Neural cell (in vitro differentiated cells): ENCODE data around the gene KRTAP9-4. TPM values are rescaled to one million over a fixed set of nuclear protein-coding genes. Genes with fewer than 3 reads are reported as not detected.

Experiments
- H2AFZ ChIP-seq: fragments of 200-600, 300-800 bp; sonication (generic), shearing (Covaris generic); 2 replicates; pipeline ENCODE4 v1.6.0; 2014; ENCODE audit warnings: low read depth, mild to moderate bottlenecking, antibody characterized with exemption, low read length, moderate library complexity
- H3F3A ChIP-seq: fragments of 200-600 bp; shearing (Covaris generic); 2 replicates; pipeline ENCODE4 v1.6.1; 2016; ENCODE audit warnings: mild to moderate bottlenecking, moderate library complexity, mixed read lengths, antibody characterized with exemption, low read length; ENCODE audit not compliant: insufficient read depth, poor library complexity, severe bottlenecking
- H3K27ac ChIP-seq: fragments of 200-600, 300-800 bp; sonication (generic), shearing (Covaris generic); 2 replicates; pipeline ENCODE4 v1.5.1; 2014; ENCODE audit warnings: mild to moderate bottlenecking, low read length, moderate library complexity
- H3K27me3 ChIP-seq: fragments of 300-800, 200-600 bp; sonication (generic), shearing (Covaris generic); 2 replicates; pipeline ENCODE4 v1.6.0; 2014; ENCODE audit warnings: mild to moderate bottlenecking, low read depth, low read length, moderate library complexity; ENCODE audit not compliant: insufficient read depth
- H3K36me3 ChIP-seq: fragments of 300-800, 200-600 bp; sonication (generic), shearing (Covaris generic); 2 replicates; pipeline ENCODE4 v1.5.1; 2014; ENCODE audit warnings: mild to moderate bottlenecking, antibody characterized with exemption, low read length, moderate library complexity; ENCODE audit not compliant: insufficient read depth
- H3K4me2 ChIP-seq: fragments of 300-800, 200-600 bp; sonication (generic), shearing (Covaris generic); 2 replicates; pipeline ENCODE4 v1.6.0; 2014; ENCODE audit warnings: mild to moderate bottlenecking, low read length
- H3K4me3 ChIP-seq: fragments of 300-800, 200-600 bp; sonication (generic), shearing (Covaris generic); 2 replicates; pipeline ENCODE4 v1.5.1; 2014; ENCODE audit warnings: mild to moderate bottlenecking, low read length, moderate library complexity
- H3K79me2 ChIP-seq: fragments of 200-600 bp; shearing (Covaris generic); replicated peaks from 2 replicates; pipeline ENCODE4 v1.6.0; 2014; ENCODE audit warnings: mild to moderate bottlenecking, low read length, moderate library complexity; ENCODE audit not compliant: insufficient read depth
- H3K9ac ChIP-seq: fragments of 300-800, 200-600 bp; sonication (generic), shearing (Covaris generic); 2 replicates; pipeline ENCODE4 v1.6.1; 2016; ENCODE audit warnings: mild to moderate bottlenecking, low read length, mixed read lengths
- H3K9me2 ChIP-seq: fragments of 200-600 bp; shearing (Covaris generic); 2 replicates; pipeline ENCODE4 v1.6.1; 2016; ENCODE audit warnings: mild to moderate bottlenecking, low read length, mixed read lengths; ENCODE audit not compliant: insufficient read depth
- H3K9me3 ChIP-seq: fragments of 200-600, 300-800 bp; sonication (generic), shearing (Covaris generic); 2 replicates; pipeline ENCODE4 v1.6.1; 2016; ENCODE audit warnings: mild to moderate bottlenecking, mixed run types, low read length, moderate library complexity, mixed read lengths
- H4K20me1 ChIP-seq: fragments of 200-600 bp; shearing (Covaris generic); 2 replicates; pipeline ENCODE4 v1.6.1; 2016; ENCODE audit warnings: mild to moderate bottlenecking, mixed run types; ENCODE audit not compliant: insufficient read depth
- CTCF ChIP-seq: fragments of 450-650 bp; IDR thresholded peaks from 2 replicates; pipeline ENCODE4 v1.5.1; 2014; ENCODE audit warnings: antibody characterized with exemption, mild to moderate bottlenecking, moderate library complexity; ENCODE audit not compliant: poor library complexity, severe bottlenecking
- EP300 ChIP-seq: fragments of 450-650 bp; conservative IDR thresholded peaks from 2 replicates; pipeline ENCODE4 v1.6.1; 2014; ENCODE audit warnings: antibody characterized with exemption, mild to moderate bottlenecking, moderate library complexity; ENCODE audit not compliant: poor library complexity, severe bottlenecking
- EZH2 ChIP-seq: fragments of 200-600, 300-800 bp; shearing (Covaris generic), sonication (generic); IDR thresholded peaks from 2 replicates; pipeline ENCODE4 v1.6.1; 2014; ENCODE audit warnings: antibody characterized with exemption, low read length, borderline replicate concordance, mild to moderate bottlenecking; ENCODE audit not compliant: insufficient read depth, poor library complexity, severe bottlenecking
- MXI1 ChIP-seq: fragments of 450-650 bp; conservative IDR thresholded peaks from 2 replicates; pipeline ENCODE4 v1.6.1; 2014; ENCODE audit warnings: antibody characterized with exemption, mild to moderate bottlenecking; ENCODE audit not compliant: poor library complexity, severe bottlenecking
- POLR2AphosphoS5 ChIP-seq: IDR thresholded peaks from 2 replicates; pipeline ENCODE4 v1.6.1; 2012
- RAD21 ChIP-seq: fragments of 450-650 bp; conservative IDR thresholded peaks from 2 replicates; pipeline ENCODE4 v1.6.1; 2014; ENCODE audit warnings: antibody characterized with exemption, mild to moderate bottlenecking, moderate library complexity
- REST ChIP-seq: IDR thresholded peaks from 2 replicates; pipeline ENCODE4 v1.6.1; 2012; ENCODE audit warnings: borderline replicate concordance
- SMC3 ChIP-seq: fragments of 450-650 bp; conservative IDR thresholded peaks from 2 replicates; pipeline ENCODE4 v1.6.1; 2014; ENCODE audit warnings: antibody characterized with exemption, mild to moderate bottlenecking, moderate library complexity; ENCODE audit not compliant: poor library complexity
- TAF1 ChIP-seq: IDR thresholded peaks from 2 replicates; pipeline ENCODE4 v1.6.1; 2012; ENCODE audit warnings: low read depth
- polyA plus RNA-seq: library from polyadenylated mRNA; depleted of rRNA; stranded (reverse); fragments of >200 nt; gene quantifications from 2 replicates; pipeline ENCODE4 v1.2.3, GENCODE V29; 2014

The KRTAP9-4 gene
- polyA plus RNA-seq, 1 donor from 2014 or later = not detected

GRCh38 chr17:41215681-41216080, 33.8 kb upstream of the KRTAP9-4 start:
- no peak overlapping the region for H3K9ac ChIP-seq
- H3K36me3 ChIP-seq = no peaks in the 10 kb centered on the region
- H3K27me3 ChIP-seq = no peaks in the 10 kb centered on the region
- no peak overlapping the region for H2AFZ ChIP-seq
- H3K4me3 ChIP-seq = no peak overlapping the region
- H3K4me2 ChIP-seq = no peak overlapping the region
- no peaks in the 10 kb centered on the region for H4K20me1 ChIP-seq
- TF ChIP-seq EZH2 = no peak
- TF ChIP-seq RAD21 = no peak
- H3F3A ChIP-seq = no peaks in the 10 kb centered on the region
- no peak overlapping the region for H3K27ac ChIP-seq
- H3K9me2 ChIP-seq = no peaks in the 10 kb centered on the region
- no peaks in the 10 kb centered on the region for H3K79me2 ChIP-seq
- no peaks in the 10 kb centered on the region for H3K9me3 ChIP-seq

GRCh38 chr17:41223821-41224220, 25.7 kb upstream of the KRTAP9-4 start:
- Histone ChIP-seq H3K27ac (no peak overlapping the region), H2AFZ (no peak overlapping the region), H3K4me3 (no peak overlapping the region), H3K9ac (no peak overlapping the region), H3K9me3 (no peaks in the 10 kb centered on the region), H3F3A (no peaks in the 10 kb centered on the region), H4K20me1 (no peaks in the 10 kb centered on the region), H3K9me2 (no peaks in the 10 kb centered on the region), H3K36me3 (no peaks in the 10 kb centered on the region), H3K27me3 (no peaks in the 10 kb centered on the region), H3K4me2 (no peak overlapping the region), H3K79me2 (no peaks in the 10 kb centered on the region)
- TF ChIP-seq CTCF (no peak), RAD21 (no peak), MXI1 (no peak), TAF1 (no peak), POLR2AphosphoS5 (no peak), REST (no peak), EZH2 (no peak), SMC3 (no peak), EP300 (no peak)

- Histone ChIP-seq H3K9ac (no peak overlapping the region), H3K9me2 (no peaks in the 10 kb centered on the region)
Measured at GRCh38 chr17:41226051-41226450, 23.4 kb upstream of the KRTAP9-4 start.

More at GRCh38 chr17:41226051-41226450, 23.4 kb upstream of the KRTAP9-4 start:
- Histone ChIP-seq H4K20me1 (no peaks in the 10 kb centered on the region), H3K9me3 (no peaks in the 10 kb centered on the region), H3K4me2 (no peak overlapping the region), H3F3A (no peaks in the 10 kb centered on the region), H3K79me2 (no peaks in the 10 kb centered on the region), H3K36me3 (no peaks in the 10 kb centered on the region), H2AFZ (no peak overlapping the region), H3K4me3 (no peak overlapping the region), H3K27me3 (no peaks in the 10 kb centered on the region), H3K27ac (no peak overlapping the region)
- no peak for TF ChIP-seq EZH2
- no peak for TF ChIP-seq RAD21
- TF ChIP-seq CTCF = no peak
- TF ChIP-seq POLR2AphosphoS5 = no peak
- TF ChIP-seq MXI1 = no peak
- TF ChIP-seq EP300 = no peak
- no peak for TF ChIP-seq REST
- no peak for TF ChIP-seq TAF1
- TF ChIP-seq SMC3 = no peak
